Activated naive CD4-positive, alpha-beta T cell treated with anti-CD3 and anti-CD28 coated beads, Interleukin-2, amount 50 U/mL, for 72 hours (primary cell): Measurements from ENCODE around the gene TSHZ2. TPM values are rescaled to one million over a fixed set of nuclear protein-coding genes. Genes with fewer than 3 reads are reported as not detected.

ENCODE experiments used
- ATAC-seq, 2 donors: fragments of 150-1000 bp; cut with Tn5 transposase; 2 replicates each; pipeline ENCODE4 v1.10.0; 2021; ENCODE audit warnings: mild to moderate bottlenecking in 2 of 2, moderate library complexity in 2 of 2
- DNase-seq, 2 donors: peaks; one replicate each; pipeline ENCODE4 v3.0.0; 2021 to 2022; ENCODE audit warnings: low spot score in 2 of 2
- H3K27ac Mint-ChIP-seq, 2 donors: one replicate each; pipeline ENCODE4 v1.8.0; 2022; ENCODE audit warnings: mild to moderate bottlenecking in 2 of 2, mixed read lengths in 2 of 2
- H3K36me3 Mint-ChIP-seq, 2 donors: one replicate each; pipeline ENCODE4 v1.8.0; 2022; ENCODE audit warnings: mixed read lengths in 2 of 2
- H3K9me3 Mint-ChIP-seq, 2 donors: one replicate each; pipeline ENCODE4 v1.8.0; 2022; ENCODE audit warnings: mixed read lengths in 2 of 2
- total RNA-seq, 2 donors: library from RNA; stranded (reverse); gene quantifications; one replicate each; pipeline ENCODE4 v1.2.3, GENCODE V29; 2022

TSHZ2 gene
- total RNA-seq, 2 donors from 2014 or later, result 31.4 to 91.0 TPM

DNA sequence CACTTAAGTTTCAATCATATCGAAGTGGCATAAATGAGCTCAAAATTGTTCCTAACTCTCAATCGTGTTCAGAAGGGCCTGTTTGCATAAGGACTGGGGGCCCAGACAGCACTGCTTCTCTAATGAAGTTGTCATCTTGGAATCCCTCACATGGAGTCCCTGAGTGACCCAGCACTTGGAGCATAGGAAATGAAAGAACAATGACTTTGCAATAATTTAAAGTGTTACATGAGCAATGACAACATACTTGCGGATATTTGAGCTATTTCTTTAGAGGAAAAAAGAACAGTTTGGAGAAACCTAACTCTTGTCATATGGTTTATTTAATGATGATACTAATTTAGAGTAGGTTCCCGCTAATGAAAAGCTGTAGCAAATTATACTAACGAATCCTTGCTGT lies 239.9 kb downstream of the TSHZ2 start:
- DNase-seq, result no peak
- Mint-ChIP-seq H3K36me3 (peaks cover 0 to 33% of the 10 kb centered on the region in 2 donors), H3K9me3 (peaks cover 0 to 7% of the 10 kb centered on the region in 2 donors), H3K27ac (no peak overlapping the region)
- no peak for ATAC-seq

DNA sequence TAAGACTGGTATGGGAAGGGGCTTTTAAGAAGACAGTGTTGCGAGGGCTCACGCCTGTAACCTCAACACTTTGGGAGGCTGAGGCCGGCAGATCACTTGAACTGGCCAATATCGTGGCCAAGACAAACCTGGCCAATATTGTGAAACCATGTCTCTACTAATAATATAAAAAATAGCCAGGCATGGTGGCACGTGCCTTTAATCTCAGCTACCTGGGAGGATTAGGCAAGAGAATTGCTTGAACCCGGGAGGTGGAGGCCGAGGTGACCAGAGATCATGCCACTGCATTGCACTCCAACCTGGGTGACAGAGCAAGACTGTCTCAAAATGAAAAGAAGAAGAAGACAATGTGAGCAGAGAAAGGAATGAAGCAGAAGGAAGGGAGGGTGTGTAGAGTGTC lies 242.2 kb downstream of the TSHZ2 start:
- DNase-seq (no peak), ATAC-seq (no peak)
- H3K9me3 Mint-ChIP-seq, result peaks cover 0 to 7% of the 10 kb centered on the region in 2 donors
- peak overlapping the region; percentile 70 to 79 for H3K27ac Mint-ChIP-seq
- H3K36me3 Mint-ChIP-seq, result peaks cover 0 to 27% of the 10 kb centered on the region in 2 donors

DNA sequence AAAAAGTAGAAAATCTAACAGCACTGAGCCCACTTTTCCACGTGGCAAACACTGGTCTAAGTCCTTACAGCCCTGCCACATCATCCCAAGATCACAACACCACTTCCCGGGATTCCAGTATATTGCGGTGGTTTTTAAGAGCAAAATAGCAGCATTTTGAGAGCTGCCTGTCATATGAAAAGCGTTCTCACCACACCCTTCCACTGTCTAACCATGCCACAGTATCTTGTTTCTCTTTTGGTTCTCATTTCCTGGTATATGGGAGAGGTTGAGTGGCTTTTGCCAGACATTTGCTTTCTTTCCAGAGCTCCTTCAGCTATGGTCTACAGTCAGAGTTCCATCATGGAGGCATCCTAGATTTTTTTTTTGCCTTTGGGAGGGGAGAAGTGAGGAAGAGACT lies 243.0 kb downstream of the TSHZ2 start:
- H3K27ac Mint-ChIP-seq, result peak overlapping the region; percentile 79 to 98
- peaks cover 0 to 9% of the 10 kb centered on the region in 2 donors for H3K9me3 Mint-ChIP-seq
- DNase-seq (peak in 1 of 2 donors; percentile 11), ATAC-seq (peak; percentile 58 to 67)
- peaks cover 0 to 29% of the 10 kb centered on the region in 2 donors for H3K36me3 Mint-ChIP-seq

DNA sequence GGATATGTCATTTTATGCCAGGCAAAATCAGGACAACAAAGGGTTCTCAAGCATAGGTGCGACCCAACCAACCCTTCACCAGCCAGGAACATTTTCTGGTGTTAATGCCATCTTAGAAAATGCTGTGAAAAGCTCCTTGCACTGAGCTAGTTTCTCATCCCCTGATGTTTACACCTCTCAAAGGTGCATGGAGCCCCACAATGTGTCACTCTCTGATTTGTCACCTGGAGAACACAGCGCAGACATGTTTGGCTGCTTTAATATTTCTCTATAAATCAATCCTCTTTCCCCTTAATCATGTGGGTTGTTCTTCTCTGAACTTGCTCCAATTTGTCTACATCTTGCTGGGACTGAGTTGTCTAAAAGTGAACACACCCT lies 244.3 kb downstream of the TSHZ2 start:
- H3K36me3 Mint-ChIP-seq, result peaks cover 0 to 42% of the 10 kb centered on the region in 2 donors
- peak overlapping the region; percentile 90 to 99 for H3K27ac Mint-ChIP-seq

DNA sequence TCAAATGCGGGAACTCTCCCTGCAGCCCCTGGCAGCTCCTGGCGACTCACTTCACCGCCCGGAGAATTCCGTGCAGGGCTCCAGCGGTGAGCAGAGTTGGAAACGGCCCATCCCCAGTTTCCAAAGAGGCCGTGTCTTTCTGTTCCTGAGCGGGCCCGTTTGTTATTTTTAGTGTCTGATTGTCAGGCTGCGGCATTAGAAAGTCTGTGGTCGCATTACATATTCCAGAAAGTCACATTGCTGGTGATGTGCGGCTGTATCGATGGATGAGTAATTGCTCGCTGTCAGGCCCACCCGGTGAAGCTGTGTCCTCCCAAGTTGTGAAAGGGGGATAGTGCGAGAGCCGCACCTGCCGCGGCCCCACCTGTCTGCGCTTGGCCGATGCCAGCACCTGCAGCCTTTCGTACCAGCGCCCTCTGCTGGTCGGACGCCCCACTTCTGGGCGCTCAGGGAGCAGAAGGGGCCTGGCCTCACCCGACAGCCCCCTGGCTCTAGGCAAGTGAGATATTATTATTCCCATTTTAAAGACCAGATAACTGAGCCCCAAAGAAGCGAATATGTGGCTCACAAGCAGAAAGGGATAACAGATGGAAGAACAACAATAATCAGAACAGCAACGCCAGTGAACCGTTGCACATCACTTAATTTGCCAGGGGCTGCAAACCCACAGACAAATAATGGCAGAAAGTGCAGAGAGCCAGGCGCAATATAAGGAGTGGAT lies 244.9 kb downstream of the TSHZ2 start:
- ATAC-seq, result peak; percentile 82 to 89
- Mint-ChIP-seq H3K9me3 (peaks cover 2 to 16% of the 10 kb centered on the region in 2 donors), H3K27ac (peak overlapping the region; percentile 90 to 99), H3K36me3 (peaks cover 0 to 46% of the 10 kb centered on the region in 2 donors)
- DNase-seq, result peak; percentile 77 to 90

More for the DNA sequence above, 244.3 kb downstream of the TSHZ2 start:
- H3K9me3 Mint-ChIP-seq, result peaks cover 2 to 15% of the 10 kb centered on the region in 2 donors
- no peak for DNase-seq
- peak; percentile 25 to 63 for ATAC-seq

DNA sequence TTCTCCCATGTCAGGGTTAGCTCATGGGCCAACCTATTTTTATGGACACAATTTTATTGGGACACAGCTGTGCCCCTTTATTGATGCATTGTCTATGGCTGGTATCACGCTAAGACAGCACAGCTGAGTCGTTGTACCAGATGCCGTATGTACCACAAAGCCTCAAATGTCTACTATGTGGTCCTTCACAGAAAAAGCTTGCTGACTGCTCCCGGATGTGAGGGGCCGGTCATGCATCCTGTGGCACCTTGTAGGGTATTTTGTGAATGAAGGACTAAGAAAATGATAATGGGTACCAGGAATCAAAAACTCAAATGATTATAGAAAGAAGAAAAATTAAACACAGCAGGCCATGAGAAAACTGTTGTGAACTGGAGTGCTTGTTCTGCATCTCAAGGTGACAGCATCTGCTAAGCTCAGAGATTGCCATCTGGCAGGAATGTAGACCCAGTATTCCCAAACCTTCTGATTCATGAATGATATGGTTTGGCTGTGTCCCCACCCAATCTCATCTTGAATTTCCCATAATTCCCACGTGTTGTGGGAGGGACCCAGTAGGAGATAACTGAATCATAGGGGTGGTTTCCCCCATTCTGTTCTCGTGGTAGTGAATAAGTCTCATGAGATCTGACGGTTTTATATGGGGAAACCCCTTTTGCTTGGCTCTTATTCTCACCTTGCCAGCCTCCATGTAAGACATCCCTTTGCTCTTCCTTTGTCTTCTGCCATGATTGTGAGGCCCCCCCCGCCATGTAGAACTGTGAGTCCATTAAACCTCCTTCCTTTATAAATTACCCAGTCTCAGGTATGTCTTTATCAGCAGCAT lies 248.5 kb downstream of the TSHZ2 start:
- Mint-ChIP-seq H3K27ac (peak overlapping the region in 1 of 2 donors; percentile 14), H3K9me3 (peaks cover 2 to 12% of the 10 kb centered on the region in 2 donors), H3K36me3 (peaks cover 0 to 41% of the 10 kb centered on the region in 2 donors)
- DNase-seq (no peak), ATAC-seq (peak in 1 of 2 donors; percentile 51)

DNA sequence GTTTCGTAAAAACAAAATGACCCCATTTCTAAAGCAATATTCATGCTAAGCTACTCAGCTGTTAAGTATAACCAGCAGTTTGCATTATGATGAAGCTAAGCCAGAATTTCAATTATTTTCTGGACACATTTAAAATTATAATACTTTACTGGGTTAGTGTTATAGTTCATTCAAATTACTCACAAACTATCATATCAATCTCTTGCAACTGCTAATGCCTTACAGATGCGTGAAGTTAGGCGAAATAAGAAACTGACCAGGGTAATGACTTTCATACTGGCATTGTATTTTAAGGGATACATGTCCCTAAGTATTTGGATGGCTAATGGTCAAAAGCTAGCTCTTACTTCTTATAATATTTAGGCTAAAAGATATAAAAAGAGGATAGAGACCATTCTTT lies 249.6 kb downstream of the TSHZ2 start:
- H3K36me3 Mint-ChIP-seq, result peaks cover 0 to 41% of the 10 kb centered on the region in 2 donors
- ATAC-seq, result no peak

DNA sequence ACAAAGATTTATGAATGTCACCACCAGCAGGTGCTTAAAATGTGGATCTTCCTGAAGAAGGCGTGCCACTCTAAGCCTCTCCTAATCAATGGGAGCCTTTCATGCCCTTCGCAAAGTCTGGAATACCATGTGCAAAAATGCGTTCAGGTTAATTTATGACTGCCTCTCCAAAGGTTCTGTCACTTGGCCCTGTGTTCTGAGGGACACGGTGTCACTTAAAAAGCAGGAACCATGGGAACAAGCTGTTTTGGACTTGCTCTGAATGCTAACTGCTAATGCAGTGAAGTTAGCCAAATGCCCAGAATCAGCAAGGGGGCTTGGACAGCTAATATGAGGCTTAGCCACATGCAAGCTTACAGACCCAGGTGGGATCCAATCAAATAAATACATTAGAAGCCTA lies 250.3 kb downstream of the TSHZ2 start:
- DNase-seq, result no peak

More for the DNA sequence above, 249.6 kb downstream of the TSHZ2 start:
- no peak for DNase-seq
- H3K9me3 Mint-ChIP-seq, result peaks cover 2 to 12% of the 10 kb centered on the region in 2 donors
- H3K27ac Mint-ChIP-seq, result no peak overlapping the region

DNA sequence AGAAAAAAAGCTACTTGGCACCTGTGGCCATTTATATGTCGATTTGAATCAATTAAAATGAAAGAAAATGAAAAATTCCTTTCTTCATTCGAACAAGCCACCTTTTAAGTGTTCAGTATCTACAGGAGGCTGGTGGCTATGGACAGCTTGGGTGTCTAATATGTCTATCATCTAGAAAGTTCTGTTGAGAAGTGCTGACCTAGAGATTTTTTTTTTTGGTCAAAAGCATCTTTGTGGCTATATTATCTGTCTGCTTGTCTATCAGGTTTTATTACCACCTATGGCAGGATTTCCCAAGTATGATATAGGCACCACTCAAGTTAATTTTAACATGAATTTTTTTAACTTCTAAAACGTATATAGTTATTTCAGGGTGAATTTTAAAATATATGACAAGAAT lies 250.8 kb downstream of the TSHZ2 start:
- H3K27ac Mint-ChIP-seq, result no peak overlapping the region
- H3K9me3 Mint-ChIP-seq, result peaks cover 2 to 12% of the 10 kb centered on the region in 2 donors
- peaks cover 0 to 35% of the 10 kb centered on the region in 2 donors for H3K36me3 Mint-ChIP-seq

More for the DNA sequence above, 250.3 kb downstream of the TSHZ2 start:
- H3K27ac Mint-ChIP-seq, result no peak overlapping the region
- peaks cover 0 to 35% of the 10 kb centered on the region in 2 donors for H3K36me3 Mint-ChIP-seq
- no peak for ATAC-seq
- peaks cover 2 to 12% of the 10 kb centered on the region in 2 donors for H3K9me3 Mint-ChIP-seq

DNA sequence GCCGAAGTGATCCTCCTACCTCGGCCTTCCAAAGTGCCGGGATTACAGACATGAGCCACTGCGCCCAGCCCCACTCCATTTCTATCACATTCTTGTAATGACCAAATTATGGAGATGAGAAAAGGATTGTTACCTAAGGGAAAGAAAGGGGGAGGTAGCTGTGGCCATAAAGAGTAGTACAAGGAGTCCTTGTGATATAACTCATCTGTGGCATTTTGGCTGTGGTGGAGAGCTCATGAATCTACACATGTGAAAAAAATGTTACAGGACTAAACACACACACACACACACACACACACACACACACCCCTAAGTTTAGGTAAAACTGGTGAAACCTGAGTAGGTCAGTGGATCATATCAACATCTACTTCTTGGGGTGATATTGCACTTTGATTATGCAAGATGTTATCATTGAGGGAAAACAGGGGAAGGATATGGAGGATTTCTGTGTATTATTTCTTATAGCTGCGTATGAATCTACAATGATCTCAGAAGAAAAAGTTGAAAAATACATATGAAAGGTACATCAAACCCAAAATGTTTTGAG lies 251.5 kb downstream of the TSHZ2 start:
- no peak for DNase-seq
- H3K27ac Mint-ChIP-seq, result no peak overlapping the region
- peaks cover 2 to 12% of the 10 kb centered on the region in 2 donors for H3K9me3 Mint-ChIP-seq
- no peak for ATAC-seq
- H3K36me3 Mint-ChIP-seq, result peaks cover 0 to 35% of the 10 kb centered on the region in 2 donors

More for the DNA sequence above, 250.8 kb downstream of the TSHZ2 start:
- no peak for DNase-seq
- ATAC-seq, result no peak

DNA sequence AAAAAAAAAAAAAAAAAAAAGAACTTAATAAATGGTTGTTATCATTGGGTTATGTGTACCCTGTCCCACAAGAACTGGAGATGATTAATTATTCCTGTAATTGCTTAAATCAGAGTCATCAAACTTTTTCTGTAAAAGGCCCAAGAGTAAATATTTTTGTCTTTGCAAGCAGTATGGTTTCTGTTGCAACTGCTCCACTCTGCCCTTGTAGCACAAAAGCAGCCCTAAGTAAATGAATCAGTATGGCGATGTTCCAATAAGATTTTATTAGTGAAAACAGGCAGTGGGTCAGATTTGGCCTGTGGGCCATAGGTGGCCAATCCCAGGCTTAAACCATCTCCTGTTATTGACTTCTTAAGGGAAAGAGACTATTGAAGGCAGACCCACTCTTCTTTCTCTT lies 252.7 kb downstream of the TSHZ2 start:
- H3K27ac Mint-ChIP-seq, result no peak overlapping the region
- ATAC-seq (peak in 1 of 2 donors; percentile 7), DNase-seq (no peak)
- H3K9me3 Mint-ChIP-seq, result peaks cover 2 to 9% of the 10 kb centered on the region in 2 donors
- peaks cover 0 to 30% of the 10 kb centered on the region in 2 donors for H3K36me3 Mint-ChIP-seq

DNA sequence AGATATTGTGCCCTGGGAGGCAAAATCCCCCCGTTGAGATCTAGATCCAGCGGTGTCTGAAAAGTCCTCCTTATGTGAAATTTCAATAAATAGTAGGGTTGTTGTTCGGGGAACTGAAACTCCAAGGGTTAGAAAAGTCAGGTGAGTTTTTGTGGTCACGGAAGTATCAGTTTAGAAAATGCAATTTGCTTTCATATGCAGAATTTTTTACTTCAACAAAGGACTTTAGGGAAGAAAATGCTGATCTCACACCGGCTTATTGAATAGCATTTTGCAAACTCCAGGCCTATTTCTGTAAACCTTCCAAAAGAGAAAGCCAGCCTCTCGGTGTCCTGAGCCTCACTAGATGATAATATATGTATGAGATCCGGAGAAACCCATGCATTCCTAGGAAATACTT lies 254.7 kb downstream of the TSHZ2 start:
- Mint-ChIP-seq H3K9me3 (no peaks in the 10 kb centered on the region), H3K27ac (peak overlapping the region in 1 of 2 donors; percentile 16), H3K36me3 (peaks cover 0 to 20% of the 10 kb centered on the region in 2 donors)
- ATAC-seq (no peak), DNase-seq (no peak)

DNA sequence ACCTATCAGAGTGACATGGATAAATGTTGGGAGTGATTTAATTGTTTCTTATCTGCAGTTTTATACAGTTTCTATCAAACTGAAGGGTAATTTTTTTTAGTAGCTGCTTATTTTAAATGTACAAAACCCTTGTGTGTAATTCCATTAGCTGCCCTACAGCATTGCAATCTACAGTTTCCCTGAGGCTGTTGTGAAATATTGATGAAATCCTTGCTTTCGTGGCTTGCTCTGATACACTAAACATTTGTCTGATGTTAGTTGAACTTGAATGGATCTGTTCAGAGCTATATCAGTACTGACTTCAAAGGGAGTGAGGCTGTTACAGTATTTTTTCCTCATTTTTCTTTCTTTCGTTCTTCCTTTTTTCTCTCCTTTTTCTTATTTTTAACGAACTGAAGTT lies 255.4 kb downstream of the TSHZ2 start:
- ATAC-seq (no peak), DNase-seq (no peak)
- Mint-ChIP-seq H3K9me3 (no peaks in the 10 kb centered on the region), H3K36me3 (peaks cover 0 to 19% of the 10 kb centered on the region in 2 donors), H3K27ac (no peak overlapping the region)

DNA sequence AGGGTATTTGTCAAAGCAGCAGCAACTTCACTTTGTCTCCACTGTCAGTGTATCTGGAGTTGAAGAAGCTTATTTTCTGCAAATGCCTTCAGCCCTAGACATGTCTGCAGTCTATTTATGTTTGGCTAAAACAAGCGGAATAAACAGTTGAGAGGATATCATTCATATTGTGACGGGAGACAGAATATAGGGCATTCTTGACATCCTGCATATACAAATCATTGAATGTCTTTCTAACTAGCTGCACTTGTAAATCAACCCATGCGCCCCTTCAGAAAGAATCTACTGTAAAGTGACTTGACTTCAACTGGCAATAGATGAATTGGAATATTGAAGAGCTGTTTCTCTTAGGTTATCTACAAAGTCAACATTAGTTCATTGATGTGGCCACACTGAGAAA lies 258.9 kb downstream of the TSHZ2 start:
- Mint-ChIP-seq H3K36me3 (peaks cover 11 to 40% of the 10 kb centered on the region in 2 donors), H3K9me3 (peaks cover 7 to 12% of the 10 kb centered on the region in 2 donors), H3K27ac (peak overlapping the region in 1 of 2 donors; percentile 7)
- DNase-seq (no peak), ATAC-seq (no peak)

DNA sequence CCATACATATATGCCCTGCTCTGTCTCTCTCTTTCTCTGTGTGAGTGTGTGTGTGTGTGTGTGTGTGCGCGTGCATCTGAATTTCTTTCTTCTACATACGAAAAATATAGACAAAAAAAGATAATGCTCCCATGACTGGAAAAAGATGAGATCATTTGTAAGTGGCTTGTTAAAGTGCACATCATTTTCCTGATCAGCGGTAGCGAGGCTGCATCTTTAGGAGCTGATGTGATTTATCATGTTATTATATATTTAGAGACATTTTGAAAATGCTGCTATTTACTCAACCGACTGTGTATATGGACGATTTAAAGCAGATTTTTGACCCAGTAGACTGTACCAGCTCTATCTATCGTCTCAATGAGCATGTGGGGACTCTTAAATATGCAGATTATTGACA lies 265.3 kb downstream of the TSHZ2 start:
- Mint-ChIP-seq H3K27ac (no peak overlapping the region), H3K36me3 (peaks cover 14 to 55% of the 10 kb centered on the region in 2 donors), H3K9me3 (peaks cover 7 to 36% of the 10 kb centered on the region in 2 donors)

DNA sequence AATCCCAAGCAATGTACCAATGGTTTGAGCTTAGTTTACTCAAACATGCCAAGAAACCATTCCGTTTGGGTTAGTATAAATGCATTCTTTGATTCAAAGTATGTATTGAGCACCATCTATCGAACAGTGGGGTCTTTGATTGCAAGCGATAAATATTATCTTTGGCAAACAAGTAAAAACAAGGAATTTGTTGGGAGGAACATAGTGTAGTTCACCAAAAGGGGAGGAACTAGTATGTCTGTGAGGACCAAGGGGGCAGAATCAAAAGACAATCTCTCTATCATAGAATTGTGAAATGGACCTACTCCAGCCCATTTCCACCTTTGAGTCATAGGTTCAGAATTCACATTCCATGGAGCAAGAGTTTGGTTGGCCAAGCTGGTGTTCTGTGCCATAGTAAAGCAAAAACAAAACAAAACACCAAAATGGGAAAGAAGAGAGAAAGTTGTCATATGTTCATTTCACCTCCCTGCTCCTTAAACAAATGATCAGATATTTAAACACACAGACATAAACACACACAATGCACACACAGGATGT lies 266.0 kb downstream of the TSHZ2 start:
- Mint-ChIP-seq H3K27ac (no peak overlapping the region), H3K9me3 (peaks cover 7 to 40% of the 10 kb centered on the region in 2 donors), H3K36me3 (peaks cover 14 to 61% of the 10 kb centered on the region in 2 donors)
- ATAC-seq (no peak), DNase-seq (no peak)

More for the DNA sequence above, 265.3 kb downstream of the TSHZ2 start:
- DNase-seq, result no peak
- no peak for ATAC-seq
